Inflammatory macrophage treated with lipopolysaccharide for 1 hour (primary cell): ENCODE measurements around the gene HUS1.

Source experiments
- DNase-seq, 2 donors: peaks; one replicate each; pipeline ENCODE4 v3.0.0-alpha.2; 2020 to 2022

The HUS1 gene

GRCh38 chr7:47978790-47979144 lies 648 bp downstream of the HUS1 start:
- no peak for DNase-seq

- DNase-seq = no peak
Observed at GRCh38 chr7:47973739-47974138, 5.7 kb downstream of the HUS1 start.

DNA sequence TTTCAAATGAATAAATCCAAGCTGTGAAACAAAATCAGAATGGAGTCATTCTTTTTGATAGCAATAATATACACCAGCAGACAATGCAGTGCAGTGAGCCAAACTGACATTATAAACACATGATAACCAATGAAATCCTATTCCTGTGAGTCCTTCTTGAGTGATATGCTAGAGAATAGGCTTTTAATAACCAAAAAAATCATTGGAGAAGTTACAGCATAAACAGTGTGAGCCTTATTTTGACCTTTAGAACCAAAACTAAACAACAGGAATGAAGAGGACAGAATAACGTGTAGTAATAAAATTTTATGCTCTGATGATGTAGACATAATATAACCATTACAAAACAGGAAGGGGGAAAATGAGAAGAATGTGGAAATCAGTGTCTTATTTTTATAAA lies 8.7 kb downstream of the HUS1 start:
- DNase-seq = peak; percentile 33 to 38

GRCh38 chr7:47968847-47969774 lies 10.3 kb downstream of the HUS1 start:
- DNase-seq = peak; percentile 31 to 75

DNA sequence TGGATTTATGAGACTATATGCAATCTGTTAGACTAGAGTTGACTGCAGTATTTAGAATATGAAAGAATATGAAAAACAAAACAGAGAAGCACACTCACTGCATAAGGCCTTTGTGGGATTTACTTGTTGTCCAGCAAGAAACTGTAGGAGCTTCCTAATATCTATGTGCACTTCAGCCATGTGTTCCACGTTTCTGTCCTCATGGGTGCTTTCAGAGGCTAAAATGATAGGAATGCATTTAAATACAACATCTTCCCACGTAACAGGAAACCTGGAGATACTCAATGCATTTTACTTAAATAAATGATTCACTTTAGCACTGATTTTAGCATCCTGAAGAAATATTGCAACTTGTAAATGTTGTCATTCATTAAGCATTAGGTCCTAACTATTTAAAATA lies 11.7 kb downstream of the HUS1 start:
- DNase-seq = no peak

DNA sequence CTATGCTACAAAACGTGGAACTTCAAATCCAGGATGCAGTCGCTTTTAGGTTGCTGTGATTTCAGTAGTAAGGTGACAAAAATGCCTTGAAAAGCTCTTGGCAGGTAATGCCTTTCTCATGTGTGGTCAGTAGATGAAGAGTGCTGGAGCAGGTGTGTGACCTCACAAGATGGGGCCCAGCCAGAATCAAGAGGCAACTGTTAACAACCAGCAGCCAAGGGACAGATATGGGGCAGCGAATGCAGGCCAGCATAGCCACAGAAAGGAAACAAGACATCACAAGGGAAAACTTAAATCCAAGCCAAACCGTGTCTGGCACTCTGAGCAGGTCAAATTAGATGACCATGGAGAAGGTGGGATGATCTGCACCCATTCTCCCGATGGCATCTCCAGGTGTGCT lies 12.3 kb downstream of the HUS1 start:
- DNase-seq = no peak

GRCh38 chr7:47965456-47965855 lies 14.0 kb downstream of the HUS1 start:
- no peak for DNase-seq

GRCh38 chr7:47962262-47962661 lies 17.2 kb downstream of the HUS1 start:
- no peak for DNase-seq

DNA sequence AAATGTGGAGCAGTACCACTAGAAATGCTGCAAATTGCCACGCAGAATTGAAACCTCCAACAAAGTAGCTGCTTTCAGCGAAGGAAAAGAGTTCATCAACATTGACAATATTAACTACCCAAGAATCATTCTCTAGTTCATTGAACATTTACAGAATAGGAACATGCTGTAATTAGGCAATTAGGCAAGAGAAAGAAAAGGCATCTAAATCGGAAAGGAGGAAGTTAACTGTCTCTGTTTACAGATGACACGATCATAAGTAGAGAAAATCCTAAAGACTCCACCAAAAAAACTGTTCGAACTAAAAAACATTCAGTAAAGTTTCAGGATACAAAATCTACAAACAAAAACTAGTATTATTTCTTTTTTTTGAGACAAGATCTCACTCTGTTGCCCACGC lies 22.3 kb downstream of the HUS1 start:
- DNase-seq = peak; percentile 37 to 46

DNA sequence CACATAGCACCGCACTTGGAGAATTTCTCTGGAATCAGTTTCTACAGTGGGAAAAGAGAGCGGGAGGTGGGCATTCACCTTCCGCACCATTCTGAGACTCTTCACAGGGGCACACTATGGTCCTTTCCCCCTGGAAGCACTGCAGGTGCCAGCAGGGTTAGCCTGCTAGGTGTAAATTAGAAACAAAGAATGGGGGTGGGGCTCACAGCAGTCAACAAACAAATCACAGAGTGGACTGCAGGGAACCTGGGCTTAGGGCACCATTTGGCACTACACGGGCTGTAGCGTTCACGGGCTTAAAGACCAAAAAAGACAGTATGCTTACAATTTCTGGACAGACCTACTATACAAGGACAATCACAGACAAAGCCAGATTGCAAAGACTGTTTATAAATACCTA lies 23.2 kb downstream of the HUS1 start:
- DNase-seq = no peak

- DNase-seq = no peak
Observed at GRCh38 chr7:47954231-47954911, 25.0 kb downstream of the HUS1 start.

DNA sequence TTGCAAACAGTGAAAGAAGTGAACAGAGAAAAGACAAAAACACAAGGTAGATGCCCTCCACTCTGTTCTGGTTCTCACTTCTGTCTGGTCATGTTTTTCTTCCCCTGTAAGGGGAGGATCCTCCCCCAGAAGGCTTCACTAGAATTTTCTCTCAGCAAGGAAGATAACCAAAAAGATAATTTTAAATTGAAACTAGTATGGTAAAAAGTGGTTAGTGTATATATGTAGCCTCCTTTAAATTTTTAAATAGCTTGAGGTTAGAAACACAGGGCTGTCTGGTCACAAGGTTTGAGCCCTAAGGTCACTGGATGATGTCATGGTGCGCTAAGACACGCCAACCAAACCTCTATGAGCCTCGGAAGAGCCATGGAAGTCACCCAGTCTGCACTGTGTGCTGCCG lies 25.6 kb downstream of the HUS1 start:
- DNase-seq = no peak

DNA sequence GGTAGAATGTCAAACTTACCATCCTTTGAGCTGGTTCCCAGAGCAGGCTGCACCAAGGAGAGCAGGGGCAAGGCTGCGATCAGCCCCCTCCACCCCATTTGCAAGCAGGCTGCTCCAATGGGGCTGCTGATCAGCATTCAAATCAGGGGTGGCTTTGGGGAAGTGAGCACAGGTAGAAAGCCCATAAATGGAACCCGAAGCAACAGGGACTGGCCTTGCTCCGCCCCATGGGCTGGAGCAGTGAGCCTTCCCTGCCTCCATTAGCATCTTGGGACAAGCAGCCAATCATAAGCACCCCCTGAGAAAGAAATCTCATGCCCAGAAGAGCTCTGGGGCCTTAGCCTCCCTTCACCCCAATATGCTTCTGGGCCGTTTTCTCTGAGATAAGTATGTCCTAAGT lies 27.2 kb downstream of the HUS1 start:
- DNase-seq = no peak

GRCh38 chr7:47951374-47951773 lies 28.0 kb downstream of the HUS1 start:
- DNase-seq = no peak

- DNase-seq = no peak
Observed at GRCh38 chr7:47950714-47951113, 28.7 kb downstream of the HUS1 start.

GRCh38 chr7:47949703-47950102 lies 29.7 kb downstream of the HUS1 start:
- no peak for DNase-seq

DNA sequence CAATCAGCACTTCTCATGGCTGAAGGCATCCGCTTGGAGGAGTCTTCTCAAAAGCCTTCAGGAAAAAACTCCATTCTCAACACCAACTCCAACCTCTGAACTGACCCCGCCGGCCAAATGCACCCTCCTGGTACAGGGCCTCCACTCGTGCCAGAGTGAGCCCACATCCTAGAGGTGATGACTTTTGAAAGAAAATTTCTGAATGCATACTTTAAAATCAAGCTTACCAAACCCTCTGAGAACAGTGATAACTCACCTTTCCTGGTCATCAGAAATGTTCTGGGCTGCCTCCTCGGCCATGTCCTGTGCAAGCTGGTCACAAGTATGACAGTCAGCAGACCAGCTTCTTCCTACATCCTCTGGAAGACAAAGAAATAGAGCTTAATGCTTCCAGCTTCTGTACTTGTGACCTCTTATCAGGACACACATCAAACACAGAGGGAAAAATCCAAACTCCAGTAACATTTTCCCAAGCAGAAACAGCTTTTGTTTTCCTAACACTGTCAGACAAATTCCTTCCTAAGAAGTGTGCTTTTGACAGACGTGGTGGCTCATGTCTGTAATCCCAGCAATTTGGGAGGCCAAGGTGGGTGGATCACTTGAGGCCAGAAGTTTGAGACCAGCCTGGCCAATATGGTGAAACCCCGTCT lies 31.1 kb downstream of the HUS1 start, which contains the start of gene PKD1L1:
TSS of gene PKD1L1 (minus strand) at position 326 of the 650 bp plus-strand sequence. CDS start at position 300, 26 bp downstream.
- DNase-seq = peak in 1 of 2 donors; percentile 24

- no peak for DNase-seq
Observed at GRCh38 chr7:47947355-47947749, 32.1 kb downstream of the HUS1 start.

GRCh38 chr7:47946581-47947354 lies 32.6 kb downstream of the HUS1 start:
- DNase-seq = no peak

- peak; percentile 53 to 96 for DNase-seq
Observed at GRCh38 chr7:47945261-47946015, 34.0 kb downstream of the HUS1 start.

DNA sequence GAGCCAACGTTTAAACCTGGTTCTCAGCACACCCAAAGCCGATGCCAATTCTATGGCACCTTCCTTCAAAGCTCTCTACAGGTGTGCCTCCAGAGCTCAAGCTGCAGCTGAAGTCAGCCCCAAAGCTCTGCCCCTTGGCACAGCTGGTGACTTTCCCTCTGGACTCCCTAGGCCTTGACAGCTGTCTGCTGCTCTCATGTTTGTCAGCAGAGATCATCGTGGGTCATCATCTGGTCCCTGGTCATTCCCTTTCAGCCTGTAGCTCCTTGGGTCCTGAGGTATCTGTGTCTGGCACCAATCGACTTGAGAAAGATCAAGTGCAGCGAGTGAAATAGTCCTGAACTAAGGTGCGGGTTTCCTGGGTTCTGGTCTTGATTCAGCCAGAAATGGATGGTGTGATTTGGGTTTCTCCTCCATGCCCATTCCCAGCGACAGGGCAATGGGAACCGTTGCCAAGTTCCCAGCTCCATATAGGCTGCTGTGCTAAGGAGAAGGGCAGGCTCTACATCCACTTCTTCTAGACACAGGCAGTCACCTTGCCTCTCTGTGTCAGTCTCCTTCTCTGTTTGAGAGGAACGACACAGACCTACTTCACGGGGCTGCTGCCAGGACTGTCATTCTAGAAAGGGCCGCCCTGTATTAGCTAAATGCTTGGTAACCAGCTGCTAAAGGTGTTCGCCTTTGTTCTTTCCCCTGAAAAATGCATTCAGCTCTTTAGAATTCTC lies 34.7 kb downstream of the HUS1 start:
- DNase-seq = no peak
